Stimulated activated CD4-positive, alpha-beta T cell treated with anti-CD3 and anti-CD28 coated beads, Interleukin-12 subunit alpha, Interleukin-12 subunit beta, amount 100 ng/mL, for 48 hours (primary cell): ENCODE results near the gene ECI2.
"Not testable (repeated sequence)": the region's sequence is repeated elsewhere in the genome, so short reads cannot be mapped to it uniquely, and the experiment has no call there.

Experiments used
- DNase-seq, 3 donors: peaks; one replicate each; pipeline ENCODE4 v3.0.0-alpha.2; 2020; ENCODE audit warnings: low read depth in 2 of 3, low spot score in 1 of 3

The ECI2 gene

DNA sequence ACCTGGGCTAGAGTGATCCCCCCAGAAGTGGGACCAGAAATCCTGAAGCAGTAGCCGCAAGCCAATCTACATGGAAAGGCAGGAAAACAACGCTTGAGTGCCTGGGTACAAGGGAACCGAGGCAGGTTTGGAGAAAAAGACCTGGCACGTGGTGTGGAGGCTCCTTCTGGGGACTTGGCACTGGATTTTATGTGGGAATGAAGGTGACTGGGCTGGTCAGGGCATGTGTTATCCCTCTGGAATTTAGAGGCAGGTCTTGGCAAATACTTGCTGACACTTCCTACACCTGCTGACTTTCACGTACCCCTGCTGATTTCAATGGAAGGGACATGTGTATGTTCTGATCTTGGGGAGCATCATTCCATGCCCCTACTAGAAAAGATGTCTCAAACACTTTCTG is 31.4 kb downstream of the ECI2 start:
- no peak for DNase-seq

DNA sequence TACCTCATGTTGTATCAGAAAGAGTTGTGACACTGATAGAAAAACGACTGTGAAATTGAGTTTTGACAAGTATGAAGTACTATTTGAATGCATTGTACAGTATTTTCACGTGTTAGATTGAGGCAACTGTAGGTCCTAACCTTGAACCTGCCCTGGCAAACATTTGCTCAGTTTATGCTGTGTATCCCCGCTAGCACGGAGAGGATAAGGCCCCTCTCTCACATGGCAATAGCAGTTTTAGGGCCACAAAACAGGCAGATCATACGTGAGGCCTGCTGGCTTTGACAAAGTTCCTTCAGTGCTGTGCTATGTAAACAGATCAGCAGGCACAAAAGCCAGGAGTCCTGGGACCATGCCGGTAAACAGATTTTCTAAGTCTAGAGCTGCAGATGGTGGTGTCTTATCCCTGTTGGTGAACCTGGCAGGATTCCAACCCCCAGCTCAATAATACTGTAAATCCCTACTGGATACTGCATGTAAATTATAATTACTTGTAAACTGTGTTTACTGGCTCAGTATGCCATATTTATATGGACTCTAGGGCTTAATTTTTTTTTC is 32.6 kb downstream of the ECI2 start:
- no peak for DNase-seq

DNA sequence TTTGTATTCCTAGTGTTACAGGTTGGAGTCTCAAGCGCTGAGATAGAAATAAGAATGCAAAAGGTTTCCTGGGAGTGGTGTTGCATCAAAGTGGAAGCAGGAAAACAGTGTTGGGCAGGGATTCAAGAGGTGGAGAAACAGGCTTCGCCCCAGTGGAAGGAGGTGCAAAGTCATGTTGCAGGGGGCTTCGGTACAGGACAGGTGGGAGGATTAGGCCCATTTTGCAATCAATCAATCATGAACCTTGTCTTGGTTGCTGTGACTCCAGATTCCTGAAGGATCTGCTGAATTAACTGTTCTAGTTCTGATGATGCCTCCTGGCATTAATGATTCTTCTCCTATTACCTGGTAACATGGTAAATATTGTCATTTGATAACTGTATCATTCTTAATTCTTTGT is 34.1 kb downstream of the ECI2 start:
- no peak for DNase-seq

DNA sequence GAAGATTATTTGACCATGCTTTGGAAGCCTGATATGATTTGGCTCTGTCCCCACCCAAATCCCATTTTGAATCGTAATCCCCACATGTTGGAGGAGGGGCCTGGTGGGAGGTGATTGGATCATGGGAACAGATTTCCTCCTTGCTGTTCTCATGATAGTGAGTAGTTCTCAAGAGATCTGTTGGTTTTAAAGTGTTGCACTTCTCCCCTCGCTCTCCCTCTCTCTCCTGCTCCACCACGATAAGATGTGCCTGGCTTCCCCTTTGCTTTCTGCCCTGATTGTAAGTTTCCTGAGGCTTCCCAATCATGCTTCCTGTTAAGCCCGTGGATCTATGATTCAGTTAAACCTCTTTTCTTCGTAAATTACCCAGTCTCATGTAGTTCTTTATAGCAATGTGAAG is 34.7 kb downstream of the ECI2 start:
- DNase-seq: no peak

DNA sequence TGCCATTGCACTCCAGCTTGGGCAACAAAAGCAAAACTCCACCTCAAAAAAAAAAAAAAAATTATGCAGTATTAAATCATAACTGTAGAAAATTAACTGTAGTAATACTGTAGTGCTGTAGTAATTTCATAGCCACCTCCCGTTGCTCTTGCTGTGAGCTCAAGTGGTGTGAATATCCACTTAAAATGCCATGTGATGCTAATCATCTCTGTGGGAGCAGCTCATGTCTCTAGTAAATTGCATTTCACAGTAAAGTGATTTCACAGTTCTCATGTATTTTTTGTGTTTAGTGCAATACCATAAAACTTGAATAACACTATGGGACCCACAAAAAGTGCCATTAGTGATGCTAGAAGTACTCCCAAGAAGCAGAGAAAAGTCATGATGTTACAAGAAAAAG is 42.1 kb downstream of the ECI2 start:
- no peak for DNase-seq

DNA sequence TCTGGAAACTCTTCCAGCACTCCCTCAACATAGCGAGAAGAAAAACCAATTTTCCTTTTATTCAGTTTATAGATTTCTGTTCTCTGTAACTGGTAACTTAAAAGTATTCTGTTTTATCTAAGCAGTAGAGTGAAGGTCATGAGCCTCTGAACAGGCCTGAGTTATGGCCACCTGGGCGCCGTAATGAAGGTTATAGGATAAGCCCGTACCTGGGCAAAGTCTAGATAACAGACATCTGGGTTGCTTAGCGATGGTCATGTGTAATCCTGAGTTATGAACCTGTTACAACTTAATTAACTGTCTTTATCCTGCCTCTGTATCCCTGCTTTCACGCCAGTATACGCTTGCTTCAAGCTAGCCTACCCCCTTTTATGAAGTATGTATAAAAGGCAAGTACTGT is 43.4 kb downstream of the ECI2 start:
- DNase-seq: no peak

DNA sequence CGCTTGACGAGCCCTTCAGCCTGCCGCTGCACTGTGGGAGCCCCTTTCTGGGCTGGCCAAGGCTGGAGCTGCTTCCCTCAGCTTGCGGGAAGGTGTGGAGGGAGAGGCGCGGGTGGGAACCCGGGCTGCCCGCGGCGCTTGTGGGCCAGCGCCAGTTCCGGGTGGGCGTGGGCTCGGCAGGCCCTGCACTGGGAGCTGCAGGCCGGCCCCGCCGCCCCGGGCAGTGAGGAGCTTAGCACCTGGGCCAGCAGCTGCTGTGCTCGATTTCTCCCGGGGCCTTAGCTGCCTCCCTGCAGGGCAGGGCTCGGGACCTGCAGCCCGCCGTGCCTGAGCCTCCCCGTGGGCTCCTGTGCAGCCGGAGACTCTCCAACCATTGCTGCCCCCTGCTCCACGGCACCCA is 45.3 kb downstream of the ECI2 start:
- DNase-seq: not testable (repeated sequence)

DNA sequence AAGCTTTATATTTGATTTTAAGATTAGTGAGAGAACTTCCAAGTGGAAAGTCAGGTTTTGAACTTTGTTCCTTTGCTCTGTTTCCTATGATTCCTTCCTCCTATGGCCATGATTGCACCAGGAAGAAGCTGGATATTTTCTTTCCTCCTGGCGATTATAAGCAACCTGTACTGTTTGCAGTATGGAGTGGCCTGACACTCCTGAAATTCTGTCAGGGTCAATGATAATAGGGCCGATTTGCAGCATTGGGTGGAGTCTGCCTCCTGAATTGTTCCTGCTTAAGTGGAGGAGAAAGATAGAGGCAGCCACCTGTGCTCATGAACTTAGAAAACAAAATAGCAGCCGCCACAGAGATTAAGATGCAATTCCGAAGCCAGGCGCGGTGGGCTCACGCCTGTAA is 46.7 kb downstream of the ECI2 start:
- DNase-seq: no peak

DNA sequence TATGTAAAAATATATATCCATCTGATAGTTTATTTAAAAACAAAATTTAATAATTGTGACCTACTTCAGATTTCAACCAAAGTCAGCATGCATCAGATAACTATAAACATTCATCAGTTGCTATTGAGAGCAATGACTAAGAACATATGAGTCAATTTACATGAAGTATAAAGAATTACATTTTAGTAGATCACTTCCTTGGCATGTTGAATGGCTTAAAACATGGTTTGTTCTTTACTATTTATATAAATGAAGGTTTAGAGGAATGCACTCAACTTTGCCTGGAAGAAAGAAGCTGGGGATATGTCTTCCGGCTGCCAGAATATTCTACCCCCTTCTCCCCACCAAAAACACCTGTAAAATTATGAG is 50.1 kb downstream of the ECI2 start:
- DNase-seq: no peak

DNA sequence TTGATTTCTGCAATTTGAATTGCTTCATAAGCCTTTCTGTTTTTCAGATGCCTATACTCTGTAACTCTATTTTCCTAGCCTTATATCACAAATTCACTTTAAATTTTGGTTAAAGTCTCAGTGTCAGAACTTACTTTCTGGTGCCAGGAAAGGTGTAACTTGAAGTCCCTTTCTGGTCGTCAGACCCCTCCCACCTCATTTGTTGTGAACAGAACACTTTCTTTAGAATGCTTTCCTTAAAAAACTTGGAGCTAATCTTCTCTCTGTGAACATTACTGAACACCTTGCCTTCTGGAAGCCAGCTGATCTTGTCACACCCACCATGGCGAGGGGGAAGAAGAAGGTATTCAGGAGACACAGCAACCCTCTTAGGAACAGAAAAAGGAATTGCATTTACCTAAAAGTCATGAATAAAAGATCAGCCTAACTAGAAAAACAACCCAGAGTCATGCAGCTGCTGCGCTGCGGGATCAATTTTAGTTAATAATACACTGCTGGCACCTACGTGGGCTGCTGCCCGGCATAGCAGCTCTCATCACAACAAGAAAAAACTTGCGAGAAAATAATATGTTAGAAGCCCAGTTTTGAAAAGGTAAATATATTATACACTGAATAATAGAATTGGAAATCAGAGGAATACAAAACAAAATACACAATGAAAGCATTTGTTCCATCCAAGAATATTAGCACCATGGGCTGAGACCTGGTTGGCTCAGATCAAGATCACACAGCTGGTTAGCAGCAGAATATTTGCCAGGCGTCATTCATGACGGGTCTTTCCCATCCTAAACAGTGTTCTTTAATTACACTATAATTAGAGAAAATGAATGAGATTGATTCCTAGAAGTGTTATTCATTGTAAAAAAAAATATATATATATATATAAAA is 50.7 kb downstream of the ECI2 start:
- DNase-seq: no peak

DNA sequence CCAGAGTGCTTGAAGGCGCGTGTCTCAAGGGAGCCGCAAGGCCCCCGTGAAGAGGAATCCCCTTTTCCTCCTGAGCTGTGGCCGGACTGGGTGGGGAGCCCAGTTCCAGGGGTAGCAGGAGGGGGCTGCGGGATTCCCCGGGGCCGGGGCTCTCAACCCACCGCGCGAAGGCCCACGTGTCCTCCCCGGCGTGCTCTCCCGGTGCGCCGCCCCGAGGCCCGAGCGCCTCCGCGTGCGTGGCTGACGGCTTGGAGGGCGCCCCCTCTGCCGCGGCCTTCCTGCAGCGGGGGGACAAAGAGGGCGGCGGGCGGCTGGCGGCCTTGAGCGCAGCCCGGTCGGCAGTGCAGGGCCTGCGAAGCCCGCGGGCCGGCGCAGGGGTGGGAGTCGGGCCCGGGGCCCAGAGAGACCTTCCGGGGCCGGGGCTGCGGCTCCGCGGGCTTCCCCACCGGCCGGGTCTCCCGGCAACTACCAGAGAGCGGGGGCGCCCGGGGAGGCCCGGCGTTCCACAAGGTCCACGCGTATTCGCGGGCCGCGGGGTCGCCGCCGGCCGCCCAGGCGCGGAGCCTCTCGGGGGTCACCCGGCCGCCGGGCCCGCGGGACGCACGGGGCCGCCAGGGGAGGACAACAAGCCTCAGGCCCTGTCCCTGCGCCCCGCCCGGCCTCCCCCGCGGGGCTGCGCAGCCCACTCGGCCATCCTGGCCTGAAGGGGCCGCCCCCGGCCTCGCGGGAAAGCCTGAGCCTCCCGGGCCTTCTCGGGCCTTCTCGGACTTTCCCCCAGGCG is 56.5 kb downstream of the ECI2 start, which contains the start of gene FAM217A:
TSS of gene FAM217A (minus strand) at position 447 of the 781 bp plus-strand sequence. CDS start 1,723 bp downstream, outside the sequence.
- no peak for DNase-seq

DNA sequence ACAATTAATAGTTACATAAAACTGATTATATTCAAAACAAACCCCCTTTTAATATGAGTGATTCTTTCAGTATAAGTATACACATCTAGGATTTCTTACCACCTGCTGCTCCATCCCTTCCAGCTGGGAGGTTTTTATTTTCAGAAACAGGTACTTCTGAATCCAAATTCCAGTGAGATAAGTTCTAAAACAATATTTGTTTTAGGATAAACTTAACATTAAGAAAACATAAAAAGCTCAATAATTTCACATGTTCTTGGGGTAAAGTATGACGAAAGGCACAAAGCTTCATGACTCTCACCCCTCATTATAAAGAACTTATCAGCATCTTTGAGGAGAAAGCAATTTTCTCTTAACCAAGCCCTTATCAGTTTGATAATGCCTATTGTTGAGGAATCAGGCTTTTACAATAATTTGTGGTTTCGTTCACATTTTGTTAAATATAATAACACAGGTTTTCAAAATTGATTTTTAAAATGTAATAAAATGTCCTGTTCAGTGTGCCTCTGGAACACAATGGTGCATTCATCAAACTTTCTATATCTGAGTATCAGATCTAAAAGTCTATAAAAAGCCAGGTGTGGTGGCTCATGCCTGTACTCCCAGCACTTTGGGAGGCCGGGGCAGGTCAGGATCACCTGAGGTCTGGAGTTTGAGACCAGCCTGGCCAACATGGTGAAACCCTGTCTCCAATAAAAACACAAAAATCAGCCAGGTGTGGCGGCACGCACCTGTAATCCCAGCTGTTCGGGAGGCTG is 60.7 kb downstream of the ECI2 start:
- no peak for DNase-seq

DNA sequence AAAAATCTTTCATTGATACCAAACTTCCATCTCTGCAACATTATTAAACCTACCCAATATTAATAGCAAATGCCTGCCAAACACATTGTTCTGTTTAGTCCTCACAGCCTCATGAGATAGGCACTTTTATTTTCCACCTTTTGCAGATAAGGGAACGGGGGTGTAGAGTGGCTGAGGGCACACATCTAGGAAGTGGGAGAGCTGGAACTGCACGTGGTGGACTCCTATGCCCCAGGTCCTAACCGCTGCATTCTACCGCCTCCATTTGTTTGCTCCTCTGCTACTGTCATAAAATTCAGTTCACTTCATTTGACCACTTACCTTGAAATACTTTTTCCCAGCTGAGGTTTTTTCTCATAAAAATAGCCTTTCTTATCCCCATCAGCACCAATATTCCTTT is 64.0 kb downstream of the ECI2 start:
- DNase-seq: no peak

DNA sequence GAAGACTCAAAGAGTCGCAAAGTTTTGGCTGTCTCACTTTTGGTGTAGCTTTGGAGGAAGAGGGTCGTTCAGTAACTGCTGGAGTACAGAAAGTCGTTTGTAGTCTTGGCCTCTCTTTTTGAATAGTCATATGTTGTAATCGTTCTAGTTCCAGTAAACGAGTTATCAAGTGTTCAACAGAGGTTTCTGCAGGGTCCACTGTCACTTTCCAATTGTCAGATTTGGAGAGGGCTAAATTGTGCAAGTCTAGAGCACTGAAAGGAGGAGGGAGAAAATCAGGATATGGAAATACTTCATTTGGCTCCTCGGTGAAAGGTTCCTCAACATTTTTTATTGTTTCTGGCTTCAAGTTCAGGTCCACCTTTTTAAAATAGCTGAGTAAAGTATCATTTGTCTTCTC is 66.2 kb downstream of the ECI2 start:
- no peak for DNase-seq

DNA sequence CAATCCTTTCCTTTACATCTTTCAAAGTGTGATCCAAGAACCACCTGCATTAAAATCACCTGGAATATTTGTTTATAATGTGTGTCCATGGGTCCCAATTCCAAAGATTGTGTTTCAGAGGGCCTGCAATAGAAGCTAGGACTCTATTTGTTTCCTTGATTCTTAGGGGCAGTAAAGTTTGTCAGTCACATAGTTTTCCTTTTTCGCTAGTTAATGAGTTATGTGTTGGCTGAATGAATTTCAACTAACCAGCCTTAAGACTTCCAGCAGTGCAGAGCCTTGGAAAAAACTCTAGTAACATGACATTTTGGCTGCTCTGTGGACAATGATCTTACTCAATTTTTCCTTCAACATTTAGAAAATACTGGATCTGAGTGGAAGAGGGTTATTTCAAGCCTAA is 67.7 kb downstream of the ECI2 start:
- no peak for DNase-seq

DNA sequence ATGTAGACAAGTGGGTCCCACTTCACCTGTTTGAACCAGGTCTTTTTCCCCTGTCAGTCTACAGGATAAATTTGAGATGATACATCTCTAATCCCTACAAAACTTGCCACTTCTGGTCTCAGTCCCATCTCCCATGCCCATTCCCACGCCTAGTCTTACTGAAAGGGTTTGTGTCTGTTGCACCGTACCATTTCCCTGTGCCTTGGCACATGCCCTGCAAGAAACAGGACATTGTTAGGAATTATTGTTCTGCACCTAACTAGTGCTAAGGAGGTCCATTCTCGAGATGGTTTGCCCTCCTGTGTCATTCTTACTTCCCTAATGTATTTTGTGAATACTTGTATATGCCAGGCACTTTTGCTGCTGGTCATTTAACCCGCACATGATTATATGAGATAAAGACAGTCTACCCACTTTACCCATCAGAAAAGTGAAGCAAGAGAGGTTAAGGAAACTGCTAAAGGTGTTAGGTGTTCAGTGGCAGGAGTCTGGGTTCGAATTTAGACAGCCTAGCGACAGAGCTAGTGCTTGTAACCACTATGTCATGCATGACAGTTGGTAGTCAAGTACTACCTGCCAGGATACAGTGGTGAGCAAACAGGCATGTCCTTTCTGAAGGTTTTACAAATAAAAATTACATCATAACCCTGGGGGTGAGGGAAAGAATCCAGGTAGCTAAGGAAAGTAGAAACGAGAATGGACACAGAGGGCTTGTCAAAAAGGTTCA is 69.2 kb downstream of the ECI2 start:
- no peak for DNase-seq
